ENCODE data around the gene NMNAT3.

Gene NMNAT3

DNA sequence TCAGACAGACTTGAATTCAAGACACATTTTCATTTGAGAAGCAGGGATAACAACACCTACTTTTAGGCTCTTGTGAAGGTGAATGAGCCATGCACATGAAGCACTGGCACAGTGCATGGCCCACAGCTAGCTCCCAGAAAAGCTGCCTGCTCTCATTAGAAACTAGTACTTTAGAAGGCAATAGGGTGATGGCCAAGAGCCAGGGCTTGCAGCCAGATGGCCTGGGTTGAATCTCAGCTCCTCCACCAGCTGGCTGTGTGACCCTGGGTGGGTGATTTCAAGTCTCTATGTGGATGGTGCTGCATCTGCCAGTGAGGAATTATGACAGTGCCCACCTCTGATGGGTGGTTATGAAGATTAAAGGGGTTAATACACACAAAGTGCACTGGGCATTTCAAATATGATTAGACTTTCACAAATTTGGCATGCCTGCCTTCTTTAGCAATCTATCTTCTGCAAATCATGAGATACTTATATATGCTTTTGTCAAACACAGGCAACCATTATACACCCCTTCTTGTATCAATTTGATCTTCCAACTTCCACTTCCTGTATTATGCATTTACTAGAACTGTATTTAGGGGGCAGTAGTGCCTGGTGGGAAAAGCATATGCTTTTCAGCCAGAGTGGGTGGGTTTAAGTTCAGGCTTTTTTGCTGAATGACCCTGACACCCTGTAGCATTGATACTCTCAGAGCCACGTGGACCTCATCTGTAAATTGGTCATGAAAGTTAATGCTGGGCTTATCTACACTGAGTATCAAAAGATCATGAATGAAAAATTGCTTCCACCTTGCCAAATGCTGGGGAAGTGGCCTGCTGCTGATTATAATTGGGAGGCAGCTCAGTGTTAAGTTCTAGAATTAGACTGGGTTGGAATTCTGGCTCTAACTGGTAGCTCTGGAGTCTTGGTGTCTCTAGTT, 103.5 kb downstream of the NMNAT3 start:
- DNase-seq = peak; percentile 92

DNA sequence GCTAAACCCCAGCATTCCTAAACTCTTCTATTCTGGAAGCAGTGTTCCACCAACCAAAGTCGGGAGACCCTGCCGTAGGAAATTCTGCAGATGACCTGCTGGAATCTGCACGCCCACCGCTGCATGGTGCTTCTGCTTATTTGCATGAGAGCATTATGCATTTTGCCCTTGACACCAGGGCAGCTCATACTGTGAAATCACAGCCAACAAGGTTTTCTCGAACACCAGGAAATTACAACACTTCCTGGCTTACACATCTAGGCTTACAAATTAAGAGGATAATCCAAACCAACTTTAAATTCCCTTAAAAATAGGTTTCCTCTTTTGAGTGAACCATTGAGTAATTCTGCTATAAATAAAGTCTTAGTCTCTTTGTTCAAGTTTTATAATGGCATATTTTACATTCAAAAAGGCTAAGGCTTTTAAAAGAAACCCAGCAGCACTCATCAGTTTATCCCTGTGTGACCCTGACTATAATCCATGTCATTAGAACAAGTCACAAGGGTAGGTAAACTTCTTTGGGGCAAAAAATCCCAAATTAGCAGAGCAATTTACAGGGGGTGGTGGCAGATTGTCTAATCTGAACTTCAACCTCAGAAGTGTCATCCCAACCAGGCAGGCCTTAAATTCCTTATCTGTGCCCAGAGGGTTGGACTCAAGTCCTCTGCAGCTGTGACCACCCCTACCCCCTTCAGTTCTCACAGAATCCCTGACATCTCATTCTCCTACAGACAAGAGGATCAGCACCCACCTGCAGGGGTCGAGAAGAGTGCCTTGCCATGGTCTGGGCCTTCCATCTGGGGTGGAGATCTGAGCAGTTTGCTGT, 104.7 kb downstream of the NMNAT3 start:
- DNase-seq = no peak

DNA sequence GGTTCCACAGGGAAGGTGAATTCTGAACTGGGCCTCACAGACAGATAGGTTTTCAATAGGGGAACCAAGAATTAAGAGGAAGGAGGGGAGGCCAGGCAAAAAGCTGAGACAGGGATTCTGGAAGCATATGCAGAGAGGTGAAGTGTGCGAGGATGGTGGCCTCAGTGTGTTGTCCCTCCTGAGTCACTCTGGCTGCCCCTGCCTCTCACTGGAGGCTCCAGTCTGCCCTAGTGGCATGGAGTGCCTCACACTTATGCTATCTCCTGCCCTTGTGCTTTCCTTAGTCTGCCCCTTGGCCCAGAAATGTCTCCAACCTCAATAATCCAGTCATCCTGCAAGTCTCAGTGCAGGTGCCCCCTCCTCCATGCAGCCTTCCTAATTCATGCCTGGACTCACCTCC, 106.1 kb downstream of the NMNAT3 start:
- DNase-seq = no peak

DNA sequence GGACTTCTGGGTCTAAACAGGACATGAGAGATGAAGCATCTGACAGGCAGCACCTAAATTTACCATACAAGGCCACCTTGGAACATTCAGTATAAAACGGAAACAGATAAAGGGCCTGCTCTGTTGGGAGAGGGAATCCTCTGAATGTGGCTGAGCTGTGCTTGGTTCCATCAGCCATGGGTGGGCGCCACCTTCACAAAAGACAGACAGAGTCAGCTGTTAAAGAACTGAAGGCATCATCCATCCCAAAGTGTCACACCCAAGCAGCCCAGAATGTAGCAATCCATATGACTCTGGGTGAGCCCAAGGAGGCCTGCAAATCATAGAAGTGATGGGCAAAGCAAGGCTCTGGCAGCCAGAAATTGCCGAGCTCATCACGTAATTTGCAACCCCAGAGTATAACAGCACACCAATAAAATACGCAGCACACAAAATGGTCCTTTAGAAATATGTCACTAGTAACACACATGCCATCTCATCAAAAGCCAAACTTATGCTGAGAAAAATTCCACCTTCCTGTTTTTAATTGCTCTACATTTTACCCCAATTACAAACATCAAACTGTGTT, 113.4 kb downstream of the NMNAT3 start:
- peak; percentile 26 for DNase-seq

DNA sequence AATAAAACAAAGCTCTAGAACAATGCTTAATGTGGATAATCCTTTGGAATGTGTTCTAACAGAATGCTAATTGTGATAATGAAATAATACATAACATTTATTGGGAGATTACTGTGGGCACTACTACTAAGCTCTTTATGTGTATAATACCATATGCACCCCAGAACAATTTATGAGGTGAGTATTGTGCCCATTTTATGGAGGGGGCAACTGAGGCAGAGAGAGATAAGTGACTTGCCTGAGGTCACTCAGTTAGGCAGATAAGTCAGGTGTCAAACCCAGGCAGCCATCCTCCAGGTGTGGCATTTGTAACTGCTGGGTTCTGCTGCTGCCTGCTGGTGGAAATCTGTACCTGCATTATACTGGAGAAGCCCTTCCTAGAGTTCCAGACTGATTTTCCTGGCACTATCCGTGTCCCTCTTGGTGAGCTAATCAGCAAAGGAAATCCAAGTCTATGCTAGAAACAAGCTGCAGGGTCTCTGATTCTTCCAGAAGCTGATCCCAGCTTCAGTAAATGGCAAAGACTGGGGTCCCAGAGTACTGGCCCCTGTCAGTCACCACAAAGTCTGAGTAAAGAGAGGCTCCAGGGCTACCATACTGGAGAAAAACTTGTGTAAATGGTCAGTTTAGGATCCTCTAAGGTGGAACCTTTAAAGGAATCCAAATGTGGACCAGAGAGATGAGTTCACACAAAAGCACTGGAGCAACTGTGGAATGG, 115.7 kb downstream of the NMNAT3 start:
- DNase-seq = peak; percentile 40

DNA sequence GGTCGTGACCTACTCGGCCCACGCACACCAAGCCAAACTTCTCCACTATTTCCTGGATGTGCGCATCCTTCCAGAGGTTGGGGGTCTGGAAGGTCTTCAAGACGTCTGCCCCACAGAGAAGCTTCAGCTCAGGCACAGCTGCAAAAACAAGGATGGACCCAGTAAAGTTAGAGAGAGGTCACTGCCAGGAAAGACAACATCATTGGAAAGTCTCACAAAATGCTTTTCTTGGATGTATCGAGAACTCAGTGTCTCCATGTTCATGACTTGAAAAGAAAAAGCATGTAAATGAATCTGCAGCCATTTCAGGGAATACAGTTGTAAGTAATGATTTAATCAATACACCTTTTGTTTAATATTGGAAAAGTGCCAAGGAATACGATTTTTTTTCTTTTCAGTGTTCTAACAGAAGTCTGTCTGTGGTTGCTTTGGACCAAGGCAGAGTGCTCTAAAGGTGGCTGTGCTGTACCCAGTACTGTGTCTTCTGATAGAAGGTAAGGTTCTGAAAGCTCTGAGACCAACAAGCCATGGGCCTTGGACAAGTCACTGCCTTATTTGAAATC, 116.4 kb downstream of the NMNAT3 start:
- no peak for DNase-seq

DNA sequence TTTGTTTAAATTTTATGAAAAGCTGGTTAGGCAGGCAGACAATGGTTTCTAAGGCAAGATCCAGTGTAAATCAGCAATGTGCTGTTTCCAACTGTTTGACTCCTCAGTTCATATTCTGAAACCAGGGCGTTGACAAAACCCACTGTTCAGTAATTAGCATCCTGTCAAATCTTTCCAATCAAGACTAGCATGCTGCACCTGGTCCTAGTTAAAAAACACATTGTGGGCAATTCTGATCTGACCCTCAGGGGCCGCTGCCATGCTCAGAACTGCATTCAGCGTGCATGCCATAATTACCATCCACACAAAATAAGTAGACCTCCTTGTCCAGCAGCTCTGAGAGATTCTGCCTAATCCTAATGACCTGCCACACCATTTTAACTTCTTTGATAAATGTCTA, 117.4 kb downstream of the NMNAT3 start:
- DNase-seq = no peak

DNA sequence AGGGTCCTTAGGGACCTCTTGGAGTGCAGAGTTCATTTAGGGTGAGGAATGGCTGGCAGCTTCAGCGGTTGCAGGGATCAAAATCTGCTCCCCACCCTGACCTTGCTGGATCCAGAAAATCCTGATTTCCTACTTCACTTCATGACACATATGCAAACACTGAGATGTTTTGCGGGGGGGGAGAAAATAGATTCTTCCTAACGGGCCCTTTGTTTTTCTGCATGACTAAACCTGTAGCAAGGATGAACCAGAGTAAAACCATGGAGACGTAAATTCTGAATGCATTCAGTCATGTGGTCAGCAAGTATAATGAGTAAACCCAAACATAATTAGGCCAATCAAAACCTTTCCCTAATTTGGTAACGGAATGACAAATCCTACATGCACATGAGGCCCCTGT, 118.2 kb downstream of the NMNAT3 start:
- no peak for DNase-seq

DNA sequence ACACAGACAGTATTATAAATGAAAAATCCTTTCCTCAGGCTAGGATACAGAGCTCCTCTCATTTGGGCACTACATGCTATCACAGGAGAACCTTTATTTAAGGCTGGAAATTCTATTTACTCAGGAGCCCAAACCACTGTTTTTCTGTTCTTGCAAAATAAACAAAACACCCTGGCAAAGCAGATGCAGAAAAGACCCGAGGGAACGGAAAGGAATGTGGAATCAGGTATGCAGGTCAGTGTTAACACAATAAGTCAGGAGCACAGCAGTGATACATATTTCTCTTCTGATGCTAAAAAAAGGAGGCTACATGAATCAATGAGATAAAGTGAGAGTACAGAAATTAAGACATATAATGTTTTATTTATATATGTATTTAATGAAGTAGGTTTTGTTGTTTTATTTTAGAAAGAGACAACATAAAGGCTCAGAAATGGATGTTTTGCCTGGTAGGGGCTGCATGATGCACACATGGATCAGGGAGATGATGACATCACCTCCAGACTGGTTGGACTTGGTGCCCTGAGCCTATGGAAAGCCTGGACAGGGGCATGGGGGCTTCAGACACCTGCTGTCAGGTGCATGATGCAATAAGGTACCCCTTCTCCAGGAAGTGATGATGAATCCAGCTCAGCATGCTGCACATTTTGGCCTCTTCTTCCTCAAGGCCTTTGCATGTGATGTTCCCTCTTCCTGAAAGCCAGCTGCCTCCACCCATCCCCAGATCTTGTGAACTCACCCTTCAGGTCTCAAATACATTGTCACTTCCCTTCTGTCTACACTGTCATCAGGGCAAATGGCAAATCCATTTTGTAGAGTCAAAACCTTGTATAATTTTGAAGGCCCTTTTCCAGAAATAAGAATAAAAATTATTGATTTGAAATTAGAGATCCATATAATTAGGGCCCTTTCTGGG, 119.2 kb downstream of the NMNAT3 start:
- DNase-seq = no peak

DNA sequence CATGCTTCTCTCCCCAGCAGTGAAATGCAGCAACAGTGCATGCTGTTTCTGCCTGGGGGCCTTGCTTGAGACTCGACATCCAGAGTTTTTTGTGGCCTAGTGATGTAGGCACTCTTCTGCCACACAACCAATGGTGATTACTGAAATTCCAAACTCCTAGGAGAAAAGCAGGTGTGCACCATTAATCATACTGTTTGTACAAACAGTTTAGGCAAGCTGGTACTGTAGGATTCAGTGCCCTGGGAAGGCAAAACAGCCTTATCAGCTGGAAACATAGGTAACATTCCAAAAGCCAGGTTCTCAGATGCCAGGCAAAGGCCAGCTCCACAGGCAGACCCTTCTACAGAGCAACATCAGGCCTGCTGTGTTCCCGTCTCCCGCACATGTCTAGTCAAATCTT, 120.7 kb downstream of the NMNAT3 start:
- no peak for DNase-seq

DNA sequence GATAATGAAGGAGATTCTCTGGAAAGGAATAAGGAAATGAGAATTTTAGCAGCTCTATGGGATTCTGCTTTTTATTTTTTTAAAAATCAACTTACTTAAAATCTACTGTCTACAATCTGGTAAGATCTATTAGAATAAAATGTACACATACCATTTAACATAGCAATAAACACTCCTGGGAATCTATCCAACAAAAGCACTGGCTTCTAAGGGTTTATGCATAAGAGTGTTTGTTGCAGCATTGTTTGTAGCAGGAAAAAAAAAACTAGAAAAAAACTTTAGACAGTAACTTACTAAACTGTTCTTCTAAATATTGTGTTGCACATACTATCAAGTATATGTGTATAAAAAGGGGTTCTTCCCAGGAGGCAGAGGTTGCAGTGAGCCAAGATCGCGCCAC, 122.5 kb downstream of the NMNAT3 start:
- DNase-seq = no peak

DNA sequence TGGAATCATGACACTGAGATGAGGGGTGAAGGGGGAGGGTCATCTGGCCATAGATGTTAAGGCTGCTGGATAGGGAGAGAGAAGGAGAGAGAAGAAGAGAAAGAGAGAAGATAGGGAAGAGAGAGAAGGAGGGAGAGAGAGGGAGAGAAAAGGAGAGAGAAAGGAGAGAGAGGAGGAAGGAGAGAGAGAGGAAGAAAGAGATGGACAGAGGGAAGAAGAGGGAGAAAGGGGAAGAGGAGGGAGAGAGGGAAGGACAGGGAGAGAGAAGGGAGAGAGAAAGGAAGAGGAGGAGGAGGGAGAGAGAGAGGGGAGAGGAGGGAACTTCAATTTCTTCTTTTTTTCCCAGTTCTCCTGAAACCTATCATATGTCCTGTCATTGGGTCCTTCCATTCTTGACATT, 123.1 kb downstream of the NMNAT3 start:
- DNase-seq = no peak

DNA sequence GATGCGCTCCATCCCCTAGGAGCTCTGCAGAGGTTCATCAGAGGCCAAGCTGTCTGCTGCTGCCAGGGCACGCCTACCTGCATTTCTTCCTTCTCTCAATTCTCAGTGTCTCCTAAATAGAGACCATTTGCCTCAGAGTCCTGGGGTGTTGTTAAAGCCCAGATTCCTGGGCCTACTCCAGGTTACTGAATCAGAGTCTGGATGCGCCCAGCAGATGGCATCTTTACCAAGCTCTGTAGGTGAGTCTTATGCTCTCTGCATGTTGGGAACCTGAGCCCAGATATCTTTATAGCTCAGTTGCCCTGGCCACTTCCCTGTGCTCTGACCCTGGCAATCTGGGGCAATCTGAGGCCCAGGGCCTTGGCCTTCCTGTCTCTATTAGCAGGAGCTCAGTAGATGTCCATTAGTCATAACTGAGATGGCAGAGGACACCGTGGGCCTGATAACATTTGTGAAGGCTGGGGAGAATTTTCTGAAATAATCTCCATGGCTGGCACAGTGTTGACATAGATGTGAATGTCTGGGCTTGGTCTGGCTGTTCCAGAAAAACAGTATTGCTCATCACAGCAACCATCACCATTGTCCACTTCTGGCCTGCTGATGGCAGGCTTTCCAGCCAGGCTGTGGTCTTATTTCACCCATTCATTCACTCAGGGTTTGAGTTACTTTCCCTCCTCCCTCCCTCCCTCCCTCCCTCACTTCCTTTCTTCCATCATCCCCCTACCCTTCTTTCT, 125.0 kb downstream of the NMNAT3 start:
- DNase-seq = no peak

DNA sequence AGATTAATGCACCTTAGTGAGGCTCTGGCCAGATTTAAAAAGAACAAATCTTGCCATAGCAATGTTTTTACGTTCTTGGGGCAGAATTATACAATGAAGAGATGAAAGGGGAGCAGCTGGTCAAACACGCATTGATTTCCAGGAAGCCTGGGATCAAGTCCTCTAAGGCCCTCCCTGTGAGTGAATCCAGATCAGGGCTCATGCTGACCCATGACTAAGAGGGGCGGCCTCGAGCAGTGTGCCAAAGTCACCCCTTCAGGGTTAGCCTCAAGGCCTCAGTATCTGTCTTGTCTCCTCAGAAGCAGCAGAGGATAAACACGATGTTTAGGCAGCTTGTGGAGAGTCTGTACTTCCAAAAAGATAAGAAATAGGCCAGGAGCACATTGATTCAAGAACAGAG, 129.0 kb downstream of the NMNAT3 start:
- DNase-seq = no peak

DNA sequence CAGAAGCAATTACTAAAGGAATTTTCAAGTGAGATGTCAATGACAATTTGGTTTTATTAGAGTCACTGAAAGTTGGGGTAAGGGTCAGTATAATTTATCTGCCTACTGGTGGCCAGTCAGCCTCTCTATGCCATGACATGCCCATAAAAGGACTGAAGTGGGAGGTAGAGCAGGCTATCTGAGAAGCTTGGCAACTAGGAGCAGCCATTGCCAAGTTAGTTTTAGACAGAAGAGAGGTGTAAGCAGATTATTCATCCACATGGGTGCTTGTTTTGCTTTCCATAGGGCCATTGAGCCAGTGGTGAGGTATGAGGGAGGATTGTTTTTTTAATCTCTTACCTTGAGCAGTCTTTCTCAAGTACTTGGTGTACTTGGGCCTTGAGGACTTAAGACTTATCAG, 130.1 kb downstream of the NMNAT3 start:
- no peak for DNase-seq

DNA sequence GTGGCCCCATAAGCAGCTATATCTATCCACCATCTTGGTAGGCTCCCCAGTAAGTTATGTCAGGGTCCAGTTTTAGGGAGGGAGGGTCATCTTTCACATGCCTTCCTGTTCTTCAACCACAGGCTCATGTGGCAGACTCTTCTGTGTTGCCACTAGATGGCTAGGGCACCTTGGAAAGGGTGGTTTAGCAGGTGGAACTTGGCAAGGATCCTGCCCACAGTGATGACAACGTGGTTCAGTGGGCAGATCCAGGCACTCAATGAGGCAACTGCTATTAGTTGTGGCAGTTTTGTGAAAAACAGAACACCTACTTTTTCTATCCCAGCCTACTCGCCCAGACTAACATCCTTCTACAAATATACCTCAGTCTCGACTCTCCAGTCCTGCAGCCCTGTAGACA, 131.0 kb downstream of the NMNAT3 start:
- DNase-seq = no peak

DNA sequence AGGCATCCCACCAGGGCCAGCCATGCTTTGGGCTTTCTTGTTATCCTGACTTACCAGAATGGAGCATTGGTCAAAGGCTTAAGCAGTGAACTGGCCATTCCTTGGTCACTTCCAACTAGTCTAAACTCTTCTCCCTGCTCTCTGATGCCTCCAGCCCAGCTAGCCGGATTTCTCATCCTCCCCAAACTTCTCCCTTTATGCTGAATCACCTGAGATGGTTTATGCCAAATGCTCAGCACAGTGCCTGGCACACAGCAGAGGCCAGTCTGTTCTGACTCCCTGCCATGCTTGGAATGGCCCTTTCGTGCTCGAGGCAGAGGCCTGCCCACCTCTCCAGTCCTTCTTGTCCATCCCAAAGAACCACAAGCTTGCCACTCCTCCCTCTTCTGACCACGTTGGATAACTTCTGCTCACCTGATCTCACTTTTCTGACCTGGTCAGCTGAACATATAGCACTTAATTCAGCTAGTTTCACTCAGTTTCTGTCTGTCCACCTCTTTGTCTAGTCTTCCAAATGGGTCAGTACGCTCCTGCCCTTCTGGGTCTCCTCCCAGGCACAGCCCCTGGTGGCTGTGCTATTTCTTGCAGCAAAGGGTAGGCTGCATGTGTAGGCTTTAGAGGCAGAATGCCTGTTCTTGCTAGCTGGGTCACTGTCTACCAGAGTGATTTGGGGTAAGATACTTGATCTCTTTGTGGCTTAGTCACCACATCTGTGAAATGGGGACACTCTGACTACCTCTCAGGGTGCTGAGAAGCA, 136.1 kb downstream of the NMNAT3 start:
- no peak for DNase-seq

DNA sequence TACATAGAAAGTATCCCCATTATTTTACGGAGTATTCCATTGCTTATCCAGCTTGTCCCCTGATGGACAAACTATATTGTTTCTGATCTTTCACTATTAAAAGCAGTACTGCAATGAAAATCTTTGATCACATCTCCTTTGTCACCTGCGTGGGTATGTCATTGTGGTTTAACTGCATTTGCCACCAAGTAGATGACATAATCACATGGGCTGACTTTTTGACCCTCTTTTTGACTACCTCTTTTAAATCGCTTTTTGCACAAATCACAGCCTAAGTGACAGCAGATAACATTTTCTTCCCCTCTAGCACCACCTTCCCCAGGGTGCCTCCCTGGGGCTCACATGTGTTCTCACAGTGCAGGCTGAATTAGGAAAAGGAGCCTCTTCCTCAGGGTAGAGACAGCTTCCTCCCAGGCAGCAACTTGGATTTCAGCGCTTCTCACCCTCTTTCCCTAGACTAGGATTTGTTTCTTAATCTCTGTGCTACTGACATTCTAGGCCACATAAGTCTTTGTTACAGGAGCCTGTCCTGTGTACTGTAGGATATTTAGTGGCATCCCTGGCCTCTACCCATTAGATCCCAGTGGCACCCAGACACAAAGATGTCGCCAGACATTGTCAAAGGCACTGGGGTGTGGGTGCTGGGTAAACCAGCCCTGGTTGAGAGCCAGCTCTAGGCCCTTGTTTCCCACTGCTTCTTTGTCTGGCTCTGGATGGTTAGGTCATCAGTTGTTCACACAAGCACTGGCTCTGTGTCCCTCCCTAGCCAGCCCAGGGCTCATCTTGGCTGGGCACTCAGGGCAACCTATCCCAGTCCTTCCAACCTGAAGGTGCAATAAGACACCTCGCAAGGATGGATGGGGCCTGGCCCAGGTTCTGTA, 136.9 kb downstream of the NMNAT3 start:
- no peak for DNase-seq

DNA sequence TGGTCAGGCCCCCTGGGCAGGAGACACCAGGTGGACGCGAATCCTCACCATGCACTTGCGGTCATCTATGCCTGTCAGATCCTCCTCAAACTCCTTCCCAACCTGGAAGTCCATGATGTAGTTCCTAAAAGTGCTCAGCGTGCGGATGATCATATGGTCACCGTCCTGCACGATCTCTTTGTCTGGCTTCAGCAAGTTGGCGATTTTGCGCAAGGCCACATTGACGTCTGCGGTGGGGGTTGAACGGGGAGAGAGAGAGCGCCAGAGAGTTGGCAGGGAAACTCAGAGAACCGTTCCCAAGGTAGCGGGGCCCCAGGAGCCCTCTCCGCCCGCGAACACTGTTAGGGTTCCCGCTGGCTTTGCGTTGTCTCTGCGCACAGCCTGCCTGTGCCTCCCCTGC, 139.0 kb downstream of the NMNAT3 start:
- no peak for DNase-seq

Data from DMS 273 treated with DMSO at 0.1 percent for 48 hours (cell line).